ENCODE measurements around the gene PTPRR.

DNA sequence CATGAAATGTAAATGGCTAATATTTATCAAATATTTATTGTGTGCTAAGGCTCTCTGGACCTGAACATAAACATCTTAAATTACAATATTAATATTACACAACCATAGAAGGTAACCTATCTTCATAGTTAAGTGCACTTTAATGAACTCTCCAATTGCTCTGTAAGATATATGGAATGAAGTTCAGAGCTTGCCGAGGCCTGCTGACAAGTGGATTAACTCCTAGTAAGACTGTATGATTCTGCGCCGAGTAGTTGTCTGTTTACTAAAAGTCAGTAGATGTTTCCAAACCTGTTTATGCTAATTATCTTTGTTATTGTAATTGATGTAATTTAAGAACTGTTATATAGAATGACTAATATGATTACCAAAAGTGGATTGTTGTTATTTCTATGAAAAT lies 77.2 kb downstream of the PTPRR start:
- TF ChIP-seq, protein P1, sequence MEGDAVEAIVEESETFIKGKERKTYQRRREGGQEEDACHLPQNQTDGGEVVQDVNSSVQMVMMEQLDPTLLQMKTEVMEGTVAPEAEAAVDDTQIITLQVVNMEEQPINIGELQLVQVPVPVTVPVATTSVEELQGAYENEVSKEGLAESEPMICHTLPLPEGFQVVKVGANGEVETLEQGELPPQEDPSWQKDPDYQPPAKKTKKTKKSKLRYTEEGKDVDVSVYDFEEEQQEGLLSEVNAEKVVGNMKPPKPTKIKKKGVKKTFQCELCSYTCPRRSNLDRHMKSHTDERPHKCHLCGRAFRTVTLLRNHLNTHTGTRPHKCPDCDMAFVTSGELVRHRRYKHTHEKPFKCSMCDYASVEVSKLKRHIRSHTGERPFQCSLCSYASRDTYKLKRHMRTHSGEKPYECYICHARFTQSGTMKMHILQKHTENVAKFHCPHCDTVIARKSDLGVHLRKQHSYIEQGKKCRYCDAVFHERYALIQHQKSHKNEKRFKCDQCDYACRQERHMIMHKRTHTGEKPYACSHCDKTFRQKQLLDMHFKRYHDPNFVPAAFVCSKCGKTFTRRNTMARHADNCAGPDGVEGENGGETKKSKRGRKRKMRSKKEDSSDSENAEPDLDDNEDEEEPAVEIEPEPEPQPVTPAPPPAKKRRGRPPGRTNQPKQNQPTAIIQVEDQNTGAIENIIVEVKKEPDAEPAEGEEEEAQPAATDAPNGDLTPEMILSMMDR (IDR thresholded peaks at IDR 0.05): no peak
- TF ChIP-seq EZH2 (IDR thresholded peaks at IDR 0.05; ENCODE audit: borderline replicate concordance, insufficient read depth, low read depth, low read length, poor library complexity, severe bottlenecking): no peak

Data from B cell (primary cell).